HL-60 (cell line): Measurements from ENCODE around the gene UTP14C.

Experiments
- DNase-seq, 2 experiments: peaks; one replicate each; pipeline ENCODE4 v3.0.0-alpha.2; 2010 to 2020; ENCODE audit warnings: low read depth in 1 of 2, low spot score in 1 of 2
- H3K27ac ChIP-seq: fragments of 250-450 bp; sonication (Bioruptor Pico); replicated peaks from 2 replicates; pipeline ENCODE4 v1.5.1; 2020; ENCODE audit warnings: mild to moderate bottlenecking, moderate library complexity
- H3K27me3 ChIP-seq: fragments of 250-450 bp; sonication (Bioruptor Pico); 2 replicates; pipeline ENCODE4 v1.5.1; 2021; ENCODE audit warnings: mild to moderate bottlenecking, moderate library complexity; ENCODE audit not compliant: insufficient read depth, poor library complexity, severe bottlenecking
- H3K4me3 ChIP-seq: replicated peaks from 2 replicates; pipeline ENCODE4 v1.5.1; 2011; ENCODE audit warnings: mild to moderate bottlenecking, control low read depth, low read length; ENCODE audit not compliant: insufficient read depth
- CTCF ChIP-seq: IDR thresholded peaks from one replicate; pipeline ENCODE4 v1.5.1; 2011; ENCODE audit warnings: low read length, control low read depth, inconsistent platforms; ENCODE audit not compliant: insufficient read depth
- GABPA ChIP-seq: IDR thresholded peaks from 2 replicates; pipeline ENCODE4 v1.6.1; 2012; ENCODE audit warnings: low read depth
- POLR2AphosphoS5 ChIP-seq: IDR thresholded peaks from 2 replicates; pipeline ENCODE4 v1.6.1; 2012; ENCODE audit warnings: low read depth
- REST ChIP-seq: IDR thresholded peaks from 2 replicates; pipeline ENCODE4 v1.6.1; 2012; ENCODE audit warnings: low read depth; ENCODE audit not compliant: insufficient replicate concordance
- SPI1 ChIP-seq: IDR thresholded peaks from 2 replicates; pipeline ENCODE4 v1.6.1; 2012; ENCODE audit warnings: low read depth, mild to moderate bottlenecking, borderline replicate concordance

The UTP14C gene

GRCh38 chr13:52022356-52022755, 2.1 kb upstream of the UTP14C start:
- no peak overlapping the region for H3K4me3 ChIP-seq
- no peak for TF ChIP-seq SPI1
- TF ChIP-seq REST: no peak
- no peak for TF ChIP-seq CTCF
- no peak overlapping the region for H3K27ac ChIP-seq
- no peaks in the 10 kb centered on the region for H3K27me3 ChIP-seq
- DNase-seq: no peak

- Histone ChIP-seq H3K4me3 (no peak overlapping the region), H3K27me3 (no peaks in the 10 kb centered on the region), H3K27ac (no peak overlapping the region)
- TF ChIP-seq SPI1 (no peak), REST (no peak), POLR2AphosphoS5 (no peak), CTCF (no peak), GABPA (no peak)
- DNase-seq: no peak
Measured at GRCh38 chr13:52025475-52026245, 1.2 kb downstream of the UTP14C start.

GRCh38 chr13:52026246-52026626, 1.7 kb downstream of the UTP14C start:
- Histone ChIP-seq H3K4me3 (no peak overlapping the region), H3K27me3 (no peaks in the 10 kb centered on the region), H3K27ac (no peak overlapping the region)
- TF ChIP-seq CTCF (no peak), REST (no peak), SPI1 (no peak), POLR2AphosphoS5 (no peak), GABPA (no peak)
- no peak for DNase-seq
